Activated CD4-positive, alpha-beta T cell treated with anti-CD3 and anti-CD28 coated beads for 24 hours (primary cell): Measurements from ENCODE around the gene SEMA3E.
A peak's percentile ranks its signal among the peaks of the same experiment; 100 is the strongest.
"Not testable (repeated sequence)": the region's sequence is repeated elsewhere in the genome, so short reads cannot be mapped to it uniquely, and the experiment has no call there.

ENCODE experiments used
- DNase-seq, 2 donors: peaks; one replicate each; pipeline ENCODE4 v3.0.0-alpha.2; 2020; ENCODE audit warnings: low read depth in 2 of 2

The SEMA3E gene

DNA sequence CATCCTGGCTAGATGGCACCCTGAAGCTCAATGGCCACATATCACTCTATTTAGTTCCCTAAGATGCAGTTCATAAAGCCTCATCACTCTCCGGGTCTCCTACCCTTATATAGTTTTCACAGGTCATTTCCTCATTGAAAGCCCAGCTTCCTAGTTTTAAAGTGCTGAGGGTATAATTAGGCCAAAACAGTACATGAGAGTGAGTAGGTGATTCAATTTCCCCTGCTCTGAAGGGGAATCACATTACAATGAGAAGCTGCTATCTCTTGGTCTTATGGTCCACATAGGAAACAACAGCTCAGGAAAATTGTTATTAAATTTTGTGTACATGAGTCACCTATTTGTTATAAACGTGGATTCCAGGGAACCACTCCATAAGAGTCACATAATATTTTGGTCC lies 162.0 kb downstream of the SEMA3E start:
- no peak for DNase-seq

GRCh38 chr7:83486536-83486935 lies 162.4 kb downstream of the SEMA3E start:
- DNase-seq: no peak

- DNase-seq: no peak
Measured at GRCh38 chr7:83484826-83485225, 164.1 kb downstream of the SEMA3E start.

- no peak for DNase-seq
Measured at GRCh38 chr7:83484266-83484665, 164.7 kb downstream of the SEMA3E start.

- no peak for DNase-seq
Measured at GRCh38 chr7:83478616-83479015, 170.3 kb downstream of the SEMA3E start.

DNA sequence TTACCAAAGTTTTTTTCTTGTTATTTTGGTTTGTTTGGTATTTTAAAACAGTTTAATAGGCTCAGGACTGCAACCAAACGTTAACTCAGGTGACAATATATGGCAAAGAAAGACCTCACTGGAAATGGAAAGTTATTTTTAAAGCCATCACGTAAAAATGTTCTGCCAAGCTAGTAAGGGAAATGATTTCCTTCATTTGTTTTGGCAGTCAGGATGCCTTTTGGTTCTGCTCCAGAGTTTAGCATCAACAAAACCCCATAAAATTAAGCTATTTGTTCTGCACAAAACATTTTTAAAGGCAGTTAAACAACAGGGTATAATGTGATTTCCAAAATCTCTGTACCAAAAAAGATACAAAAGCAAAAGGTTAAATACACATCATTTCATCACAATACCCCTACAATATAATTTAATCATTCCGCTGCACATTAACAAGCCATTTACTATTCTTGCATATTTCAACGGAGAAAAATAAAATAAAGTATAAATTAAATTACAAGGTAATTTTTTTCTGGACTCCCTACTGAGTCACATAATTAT lies 172.4 kb downstream of the SEMA3E start:
- no peak for DNase-seq

GRCh38 chr7:83475420-83475819 lies 173.5 kb downstream of the SEMA3E start:
- no peak for DNase-seq

DNA sequence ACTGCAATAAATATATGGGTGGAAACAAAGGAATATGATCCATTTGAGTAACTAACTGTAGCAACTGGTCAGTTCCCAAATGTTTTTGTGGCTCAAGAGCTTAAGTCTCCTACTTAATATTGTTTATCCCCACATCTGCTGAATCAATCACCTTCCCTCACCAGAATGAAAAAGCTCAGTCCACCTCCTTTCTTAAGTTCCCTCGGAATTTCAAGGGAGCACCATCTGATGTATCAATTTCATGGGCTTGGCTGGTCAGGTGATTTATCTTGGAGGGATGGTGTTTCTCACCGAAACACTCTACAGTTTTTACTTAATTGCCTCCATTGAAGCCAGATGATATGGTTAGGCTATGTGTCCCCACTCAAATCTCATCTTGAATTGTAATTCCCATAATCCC lies 176.6 kb downstream of the SEMA3E start:
- DNase-seq: no peak

- DNase-seq: no peak
Measured at GRCh38 chr7:83469491-83469890, 179.4 kb downstream of the SEMA3E start.

DNA sequence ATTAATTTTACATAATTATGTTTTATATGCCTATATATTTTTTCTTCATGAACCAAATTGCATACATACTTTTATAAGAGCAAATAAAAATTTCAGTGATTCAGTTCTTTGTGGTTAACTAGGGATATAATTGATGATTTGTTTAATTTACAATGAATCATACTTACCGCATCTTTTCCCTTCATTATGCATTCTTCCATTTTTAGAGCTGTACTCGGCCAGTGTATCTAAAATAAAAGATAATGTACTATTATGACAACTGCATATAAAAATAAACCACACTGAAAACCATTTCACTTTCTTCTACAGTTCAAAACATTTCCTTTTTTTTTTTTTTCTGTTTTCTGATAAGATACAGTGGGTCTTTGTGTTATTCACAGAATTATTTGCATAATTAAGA lies 179.9 kb downstream of the SEMA3E start:
- DNase-seq: no peak

DNA sequence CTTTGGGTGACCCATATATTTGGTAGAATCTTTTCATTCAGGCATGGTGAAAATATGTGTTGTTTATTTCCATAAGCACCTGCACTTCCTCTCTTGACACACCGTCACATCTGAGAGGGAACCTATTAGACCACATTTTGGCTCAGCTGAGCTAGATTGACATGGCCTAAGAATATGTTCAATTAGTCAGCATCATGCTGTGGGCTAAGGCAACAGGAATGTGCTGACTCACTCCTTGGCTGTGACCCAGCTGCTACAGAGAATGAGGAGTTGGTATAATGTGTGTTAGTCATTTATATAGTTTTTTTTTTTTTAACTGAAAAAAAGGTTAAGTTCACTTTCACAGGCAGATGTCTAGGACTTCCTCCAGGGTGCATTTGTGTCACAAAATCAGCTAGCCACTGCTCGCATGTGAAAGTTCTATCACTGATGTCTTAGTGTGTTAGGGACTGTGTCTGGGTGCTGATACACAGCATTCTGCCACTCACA lies 180.6 kb downstream of the SEMA3E start:
- peak in 1 of 2 donors; percentile 1 for DNase-seq

DNA sequence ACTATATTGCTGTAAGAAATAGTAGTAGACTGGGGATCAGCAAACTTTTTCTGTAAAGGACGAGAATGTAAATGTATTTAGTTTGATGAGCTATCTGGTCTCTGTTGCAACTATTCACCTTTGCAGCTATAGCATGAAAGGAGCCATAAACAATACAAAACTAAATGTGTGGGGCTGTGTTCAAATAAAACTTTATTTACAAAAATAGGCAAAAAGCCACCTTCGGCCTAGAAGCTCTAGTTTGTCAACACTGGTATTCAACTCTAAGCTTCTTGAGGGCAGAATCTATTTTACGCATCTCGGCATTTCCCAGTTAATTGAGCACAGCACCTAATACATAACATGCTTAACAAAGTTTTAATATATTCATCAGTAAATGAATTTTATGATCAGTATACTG lies 181.4 kb downstream of the SEMA3E start:
- DNase-seq: no peak

DNA sequence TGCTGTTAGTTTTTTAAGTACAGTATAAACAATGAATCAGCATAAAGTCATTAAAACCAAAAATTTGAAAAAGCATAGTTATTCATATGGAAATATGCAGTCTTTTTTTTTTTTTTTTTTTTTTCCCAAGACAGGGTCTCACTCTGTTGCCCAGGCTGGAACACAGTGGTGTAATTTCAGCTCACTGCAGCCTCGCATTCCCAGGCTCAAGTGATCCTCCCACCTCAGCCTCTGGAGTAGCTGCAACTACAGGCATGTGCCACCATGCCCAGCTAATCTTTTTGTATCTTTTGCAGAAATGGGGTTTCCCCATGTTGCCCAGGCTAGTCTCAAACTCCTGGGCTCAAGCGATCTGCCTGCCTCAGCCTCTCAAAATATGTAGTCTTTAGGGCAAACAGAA lies 182.0 kb downstream of the SEMA3E start:
- DNase-seq: no peak

DNA sequence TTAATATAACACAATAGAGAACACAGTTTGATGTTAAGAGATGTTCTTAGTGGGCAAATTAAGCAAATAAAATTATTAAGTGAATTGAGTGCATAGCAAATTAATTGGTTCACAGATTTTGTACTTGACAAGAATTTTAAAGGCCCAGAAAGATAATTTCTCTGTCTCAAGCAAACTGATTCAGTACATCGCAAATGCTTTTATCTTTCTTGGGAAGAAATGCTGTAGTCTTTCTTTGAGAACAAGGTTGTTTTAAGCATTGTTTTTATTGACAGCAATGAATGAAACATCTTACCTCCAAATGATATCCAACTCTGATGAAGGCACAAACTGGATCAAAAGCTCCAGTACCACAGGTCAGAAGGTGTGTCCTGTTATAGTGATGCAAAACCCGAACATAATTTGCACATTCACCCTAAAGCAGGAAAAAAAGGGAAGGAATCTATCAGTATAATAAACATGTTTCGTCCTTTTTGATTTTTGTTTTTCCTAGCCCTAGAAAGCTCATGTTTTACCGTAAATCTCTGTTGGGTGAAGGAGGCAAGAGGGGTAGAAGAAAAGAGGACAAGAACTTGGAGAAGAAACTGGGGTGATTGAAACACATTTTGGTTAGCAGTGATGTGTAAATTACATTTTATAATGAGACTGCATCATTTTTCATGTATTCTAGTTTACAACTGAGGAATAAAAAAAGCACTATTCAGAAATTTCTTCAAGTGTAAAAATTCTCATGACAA lies 182.6 kb downstream of the SEMA3E start:
- DNase-seq: no peak

- no peak for DNase-seq
Measured at GRCh38 chr7:83465643-83466042, 183.3 kb downstream of the SEMA3E start.

DNA sequence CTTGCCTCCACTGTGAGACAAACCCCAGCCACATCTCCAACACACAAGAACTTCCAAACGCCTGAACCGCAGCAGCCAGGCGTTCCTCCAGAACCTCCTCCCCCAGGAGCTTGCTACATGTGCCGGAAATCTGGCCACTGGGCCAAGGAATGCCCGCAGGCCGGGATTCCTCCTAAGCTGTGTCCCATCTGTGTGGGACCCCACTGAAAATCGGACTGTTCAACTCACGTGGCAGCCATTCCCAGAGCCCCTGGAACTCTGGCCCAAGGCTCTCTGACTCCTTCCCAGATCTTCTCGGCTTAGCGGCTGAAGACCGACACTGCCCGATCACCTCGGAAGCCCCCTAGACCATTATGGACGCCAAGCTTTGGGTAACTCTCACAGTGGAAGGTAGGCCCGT lies 187.1 kb downstream of the SEMA3E start:
- DNase-seq: not testable (repeated sequence)

DNA sequence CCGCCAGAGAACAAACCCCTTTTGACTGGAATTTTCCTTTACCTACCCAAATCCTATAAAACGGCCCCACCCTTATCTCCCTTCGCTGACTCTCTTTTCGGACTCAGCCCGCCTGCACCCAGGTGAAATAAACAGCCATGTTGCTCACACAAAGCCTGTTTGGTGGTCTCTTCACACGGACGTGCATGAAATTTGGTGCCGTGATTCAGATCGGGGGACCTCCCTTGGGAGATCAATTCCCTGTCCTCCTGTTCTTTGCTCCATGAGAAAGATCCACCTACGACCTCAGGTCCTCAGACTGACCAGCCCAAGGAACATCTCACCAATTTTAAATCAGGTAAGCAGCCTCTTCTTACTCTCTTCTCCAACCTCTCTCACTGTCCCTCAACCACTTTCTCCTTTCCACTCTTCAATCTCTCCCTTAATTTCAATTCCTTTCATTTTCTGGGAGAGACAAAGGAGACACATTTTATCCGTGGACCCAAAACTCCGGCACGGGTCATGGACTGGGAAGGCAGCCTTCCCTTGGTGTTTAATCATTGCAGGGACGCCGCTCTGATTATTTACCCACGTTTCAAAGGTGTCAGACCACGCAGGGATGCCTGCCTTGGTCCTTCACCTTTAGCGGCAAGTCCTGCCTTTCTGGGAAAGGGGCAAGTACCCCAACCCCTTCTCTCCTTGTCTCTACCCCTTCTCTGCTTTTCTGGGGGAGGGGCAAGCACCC lies 188.8 kb downstream of the SEMA3E start:
- not testable (repeated sequence) for DNase-seq

DNA sequence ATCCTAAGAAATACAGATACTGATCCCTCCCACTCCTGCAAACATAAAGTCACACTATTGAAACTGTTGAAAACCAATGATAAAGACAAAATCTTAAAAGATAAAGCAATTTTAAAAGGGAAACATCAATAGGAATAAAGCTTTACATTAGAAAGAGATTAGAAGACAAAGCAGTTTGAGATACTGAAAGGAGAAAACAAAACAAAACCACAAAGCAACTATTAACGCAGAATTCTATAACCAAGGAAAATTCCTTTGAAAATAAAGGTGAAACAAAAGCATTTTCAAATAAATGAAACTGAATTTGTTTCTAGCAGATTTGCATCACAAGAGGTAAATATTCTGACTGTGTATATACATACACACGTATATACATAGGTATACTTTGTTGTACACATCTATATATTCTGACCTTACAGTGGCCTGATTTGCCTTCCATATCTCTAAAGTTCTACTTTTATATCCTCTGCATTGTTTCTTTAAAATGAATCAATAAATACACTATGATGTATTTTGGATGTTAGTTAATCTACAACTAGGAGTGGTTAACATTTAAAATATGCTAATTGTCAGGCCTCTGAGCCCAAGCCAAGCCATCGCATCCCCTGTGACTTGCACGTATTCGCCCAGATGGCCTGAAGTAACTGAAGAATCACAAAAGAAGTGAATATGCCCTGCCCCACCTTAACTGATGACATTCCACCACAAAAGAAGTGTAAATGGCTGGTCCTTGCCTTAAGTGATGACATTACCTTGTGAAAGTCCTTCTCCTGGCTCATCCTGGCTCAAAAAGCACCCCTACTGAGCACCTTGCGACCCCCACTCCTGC lies 189.6 kb downstream of the SEMA3E start:
- DNase-seq: not testable (repeated sequence)

DNA sequence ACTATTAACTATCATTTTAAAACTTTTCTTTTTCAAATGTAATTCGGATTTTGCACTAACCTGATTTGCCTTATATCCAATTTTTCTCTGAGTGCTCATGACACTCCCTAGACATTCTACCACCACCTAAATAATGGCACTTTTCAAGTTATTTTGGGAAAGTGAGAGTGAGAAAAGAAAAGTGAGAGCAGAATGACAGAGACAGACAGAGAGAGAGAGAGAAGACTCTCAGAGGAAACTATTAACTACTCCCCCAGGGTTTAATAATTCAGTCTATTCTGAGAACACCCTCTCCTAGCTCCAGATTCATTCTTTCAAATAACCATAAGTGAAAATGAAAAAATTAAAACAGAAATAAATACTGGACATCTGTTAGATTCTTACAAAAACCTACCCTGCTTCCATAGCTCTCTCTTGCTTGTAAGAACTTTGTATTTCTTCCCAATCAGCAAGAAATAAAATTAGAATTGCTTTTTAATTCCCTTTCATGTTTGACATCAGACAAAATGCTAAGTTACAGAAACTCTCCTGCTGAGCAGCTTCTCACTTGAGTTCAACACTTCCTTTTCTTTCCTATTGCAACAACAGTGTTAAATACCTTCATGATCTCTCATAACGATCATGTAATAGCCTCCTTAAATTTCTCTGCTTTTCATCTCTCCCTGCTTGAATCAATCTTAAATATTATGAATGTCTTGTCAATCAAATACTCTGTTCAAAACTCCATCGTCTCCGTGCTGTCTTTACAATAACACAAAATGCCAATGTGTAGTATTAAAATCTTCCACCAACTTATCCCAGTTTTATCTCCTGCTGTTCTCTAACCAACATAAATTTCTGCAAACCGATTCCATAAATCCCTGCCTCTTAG lies 191.7 kb downstream of the SEMA3E start:
- no peak for DNase-seq

DNA sequence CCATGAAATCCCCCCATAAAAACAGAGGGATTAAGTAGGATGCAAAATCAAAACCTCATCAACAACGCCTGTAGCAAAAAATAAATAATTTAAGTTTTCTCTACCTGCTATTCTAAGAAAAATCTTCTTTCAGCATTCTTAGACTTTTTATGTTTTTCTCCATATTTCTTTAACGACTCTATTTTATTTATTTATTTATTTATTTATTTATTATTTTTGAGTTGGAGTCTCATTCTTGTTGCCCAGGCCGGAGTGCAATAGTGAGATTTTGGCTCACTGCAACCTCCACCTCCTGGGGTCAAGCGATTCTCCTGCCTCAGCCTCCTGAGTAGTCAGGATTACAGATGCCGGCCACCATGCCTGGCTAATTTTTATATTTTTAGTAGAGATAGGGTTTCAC lies 192.5 kb downstream of the SEMA3E start:
- DNase-seq: no peak

- DNase-seq: no peak
Measured at GRCh38 chr7:83455612-83456011, 193.3 kb downstream of the SEMA3E start.
